Measurements from ENCODE around the gene TAT.
A peak's percentile ranks its signal among the peaks of the same experiment; 100 is the strongest.

DNA sequence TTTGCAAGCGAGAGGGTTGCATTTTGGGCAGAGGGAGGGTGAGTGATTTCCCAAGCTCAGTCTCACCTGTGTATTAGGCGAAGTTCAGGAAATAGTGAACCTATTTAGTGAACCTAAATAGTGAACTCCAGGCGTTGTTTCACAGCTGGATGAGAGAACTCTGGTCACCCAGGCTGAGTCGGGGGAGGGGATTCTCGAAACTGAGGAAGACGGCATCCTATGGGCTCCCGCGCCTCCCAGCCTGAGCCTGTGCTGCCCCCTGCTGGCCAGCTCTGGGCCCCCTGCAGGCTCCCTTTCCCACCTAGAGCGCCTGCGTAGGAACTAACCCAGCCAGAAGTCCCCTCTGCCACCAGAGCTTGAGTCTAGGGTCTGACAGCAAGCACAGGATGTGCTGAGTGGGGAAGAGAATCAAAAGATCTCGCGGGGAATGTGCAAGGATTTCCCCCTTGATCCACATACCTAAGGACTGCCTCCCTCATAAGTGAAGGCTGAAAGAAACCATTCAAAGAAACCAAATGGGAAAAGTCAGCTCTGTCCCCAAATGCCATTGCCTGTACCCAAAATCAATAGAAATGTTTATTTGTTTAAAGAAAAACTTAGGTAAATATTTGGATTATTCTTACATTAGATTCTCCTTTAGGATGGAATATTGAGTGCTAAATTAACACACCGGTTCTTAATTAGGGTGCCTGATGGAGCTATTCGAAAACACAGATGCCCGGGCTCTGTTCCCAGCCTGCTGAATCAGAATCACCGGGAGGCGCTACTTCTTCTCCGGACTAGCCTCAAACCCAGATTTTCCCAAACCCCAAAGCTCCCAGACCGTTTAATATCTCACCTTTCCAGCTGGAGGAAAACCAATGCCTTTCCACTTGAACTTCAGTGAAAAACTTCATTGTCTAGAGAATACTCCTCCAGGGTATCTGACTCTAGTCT, 34.3 kb upstream of the TAT start:
- TF ChIP-seq, protein P1, sequence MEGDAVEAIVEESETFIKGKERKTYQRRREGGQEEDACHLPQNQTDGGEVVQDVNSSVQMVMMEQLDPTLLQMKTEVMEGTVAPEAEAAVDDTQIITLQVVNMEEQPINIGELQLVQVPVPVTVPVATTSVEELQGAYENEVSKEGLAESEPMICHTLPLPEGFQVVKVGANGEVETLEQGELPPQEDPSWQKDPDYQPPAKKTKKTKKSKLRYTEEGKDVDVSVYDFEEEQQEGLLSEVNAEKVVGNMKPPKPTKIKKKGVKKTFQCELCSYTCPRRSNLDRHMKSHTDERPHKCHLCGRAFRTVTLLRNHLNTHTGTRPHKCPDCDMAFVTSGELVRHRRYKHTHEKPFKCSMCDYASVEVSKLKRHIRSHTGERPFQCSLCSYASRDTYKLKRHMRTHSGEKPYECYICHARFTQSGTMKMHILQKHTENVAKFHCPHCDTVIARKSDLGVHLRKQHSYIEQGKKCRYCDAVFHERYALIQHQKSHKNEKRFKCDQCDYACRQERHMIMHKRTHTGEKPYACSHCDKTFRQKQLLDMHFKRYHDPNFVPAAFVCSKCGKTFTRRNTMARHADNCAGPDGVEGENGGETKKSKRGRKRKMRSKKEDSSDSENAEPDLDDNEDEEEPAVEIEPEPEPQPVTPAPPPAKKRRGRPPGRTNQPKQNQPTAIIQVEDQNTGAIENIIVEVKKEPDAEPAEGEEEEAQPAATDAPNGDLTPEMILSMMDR (IDR thresholded peaks at IDR 0.05; ENCODE audit: insufficient read depth, low read depth, low read length): peak; percentile 70
- no peak for TF ChIP-seq EZH2 (IDR thresholded peaks at IDR 0.05; ENCODE audit: insufficient read depth, low read length)

Data from astrocyte (in vitro differentiated cells and primary cell).